Body of pancreas (tissue), 4 donors: ENCODE measurements around the gene CHST9. TPM values are rescaled to one million over a fixed set of nuclear protein-coding genes. Genes with fewer than 3 reads are reported as not detected.

Experiments used
- ATAC-seq: fragments of 150-250 bp; one replicate; pipeline ENCODE4 v1.9.1; 2016
- DNase-seq, 4 donors: peaks; one replicate each; pipeline ENCODE4 v3.0.0-alpha.2; 2019
- H3K27ac ChIP-seq, 4 donors: fragments of 200-600 bp; sonication (generic); 1 replicate in 3 of 4; 2 replicates in 1 of 4; pipeline versions ENCODE4 v1.5.1 to v1.6.1; 2016 to 2019; ENCODE audit warnings: mild to moderate bottlenecking in 1 of 4, mixed read lengths in 1 of 4, moderate library complexity in 1 of 4
- H3K27me3 ChIP-seq, 2 donors: fragments of 200-600 bp; sonication (generic); one replicate each; pipeline ENCODE4 v1.6.0; 2016; ENCODE audit warnings: mild to moderate bottlenecking in 1 of 2
- H3K36me3 ChIP-seq, 2 donors: fragments of 200-600 bp; sonication (generic); replicated peaks in 1 of 2; 2 replicates each; pipeline ENCODE4 v1.5.1; 2016; ENCODE audit warnings: low read depth in 2 of 2; ENCODE audit not compliant: insufficient read depth in 1 of 2
- H3K4me1 ChIP-seq: fragments of 200-600 bp; sonication (generic); one replicate; pipeline ENCODE4 v1.6.0; 2016
- H3K4me3 ChIP-seq, 2 donors: fragments of 200-600 bp; sonication (generic); 1 replicate in 1 of 2; 2 replicates in 1 of 2; pipeline ENCODE4 v1.5.1; 2016 to 2019
- H3K9me3 ChIP-seq, 3 donors: fragments of 200-600 bp; sonication (generic); 1 replicate in 2 of 3; 2 replicates in 1 of 3; pipeline ENCODE4 v1.5.1; 2016
- CTCF ChIP-seq, 7 experiments: fragments of 450-650 bp in 4 of 7; fragments of 200-600 bp in 3 of 7; sonication (generic) in 3 of 7; IDR thresholded peaks; one replicate each; pipeline ENCODE4 v1.5.1; 2016 to 2019; ENCODE audit warnings: antibody characterized with exemption in 7 of 7
- POLR2A ChIP-seq, 3 donors: fragments of 450-650 bp; IDR thresholded peaks; one replicate each; pipeline ENCODE4 v1.6.1; 2016; ENCODE audit warnings: antibody characterized with exemption in 3 of 3, mild to moderate bottlenecking in 2 of 3
- WGBS, 2 donors: methylation state at CpG; one replicate each; pipeline ENCODE4 v1.1.5; 2017; 5-methylcytosine and 5-hydroxymethylcytosine counted together
- intact Hi-C: fragments of 100-400 bp; cut with DNase I; formaldehyde crosslinking; loops from one replicate; pipeline ENCODE4 v1.15.1; 2023
- total RNA-seq, 2 donors: library from RNA; depleted of rRNA; stranded (reverse); fragments of >200 nt; gene quantifications; one replicate each; pipeline ENCODE4 v1.1.0, GENCODE V29; 2016

Gene CHST9
- total RNA-seq, 2 donors from 2014 or later = 4.3 to 6.7 TPM

- no peaks in the 10 kb centered on the region for H3K36me3 ChIP-seq
- H3K27me3 ChIP-seq = no peaks in the 10 kb centered on the region
- no peak for DNase-seq
- intact Hi-C loops = no loop called here
- no peak overlapping the region for H3K27ac ChIP-seq
- H3K4me3 ChIP-seq = no peak overlapping the region
- TF ChIP-seq POLR2A (IDR thresholded peaks at IDR 0.05) = no peak
- no peak for TF ChIP-seq CTCF (IDR thresholded peaks at IDR 0.05)
- no peak for ATAC-seq
- 38 to 42% methylated on average over 3 of the region's 3 CpGs for WGBS, 2 donors
- H3K9me3 ChIP-seq = no peaks in the 10 kb centered on the region
- H3K4me1 ChIP-seq = no peaks in the 10 kb centered on the region
These were observed 176.5 kb downstream of the CHST9 start for GRCh38 chr18:27008575-27008974.

DNA sequence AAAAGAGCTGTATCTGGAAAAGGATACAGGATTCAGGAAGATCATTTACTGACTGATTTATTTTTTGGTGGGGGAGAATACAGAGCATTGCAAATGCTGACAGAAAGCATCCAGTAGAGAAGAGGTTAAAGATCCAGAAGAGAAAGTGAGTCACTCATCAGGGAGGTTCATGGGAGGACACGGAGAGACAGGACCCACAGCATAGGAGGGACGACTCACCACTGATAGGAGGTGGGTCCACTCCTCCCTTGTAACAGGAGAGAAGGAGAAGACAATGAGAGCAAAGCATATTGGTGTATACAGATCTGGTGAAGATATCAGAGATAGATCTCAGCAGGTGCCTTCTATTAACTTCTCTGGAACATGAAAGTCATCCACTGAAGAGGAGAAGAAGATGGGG is 177.2 kb downstream of the CHST9 start:
- ATAC-seq = no peak

GRCh38 chr18:27005589-27005988 is 179.5 kb downstream of the CHST9 start:
- Histone ChIP-seq H3K27ac (no peak overlapping the region), H3K36me3 (no peaks in the 10 kb centered on the region), H3K4me3 (no peak overlapping the region), H3K9me3 (no peaks in the 10 kb centered on the region), H3K27me3 (no peaks in the 10 kb centered on the region), H3K4me1 (no peaks in the 10 kb centered on the region)
- intact Hi-C loops = no loop called here
- DNase-seq = no peak
- WGBS, 2 donors = 14 to 40% methylated on average over 1 of the region's 1 CpG
- no peak for TF ChIP-seq POLR2A (IDR thresholded peaks at IDR 0.05)
- TF ChIP-seq CTCF (IDR thresholded peaks at IDR 0.05) = peak in 3 of 7 experiments; percentile 8 to 28 (median 17)
- ATAC-seq = no peak

More for the DNA sequence above, 177.2 kb downstream of the CHST9 start:
- Histone ChIP-seq H3K9me3 (no peaks in the 10 kb centered on the region), H3K4me3 (no peak overlapping the region), H3K4me1 (no peaks in the 10 kb centered on the region), H3K36me3 (no peaks in the 10 kb centered on the region), H3K27ac (no peak overlapping the region), H3K27me3 (no peaks in the 10 kb centered on the region)
- intact Hi-C loops = no loop called here
- no peak for DNase-seq
- no peak for TF ChIP-seq POLR2A (IDR thresholded peaks at IDR 0.05)
- no peak for TF ChIP-seq CTCF (IDR thresholded peaks at IDR 0.05)
- 10 to 37% methylated on average over 2 of the region's 2 CpGs for WGBS, 2 donors

GRCh38 chr18:27004056-27004829 is 180.9 kb downstream of the CHST9 start:
- Histone ChIP-seq H3K9me3 (no peaks in the 10 kb centered on the region), H3K27ac (no peak overlapping the region), H3K4me3 (no peak overlapping the region), H3K4me1 (no peaks in the 10 kb centered on the region), H3K27me3 (no peaks in the 10 kb centered on the region), H3K36me3 (no peaks in the 10 kb centered on the region)
- TF ChIP-seq POLR2A (IDR thresholded peaks at IDR 0.05) = no peak
- TF ChIP-seq CTCF (IDR thresholded peaks at IDR 0.05) = peak in 4 of 7 experiments; percentile 25 to 40 (median 35)
- DNase-seq = no peak
- 55 to 59% methylated on average over 9 of the region's 9 CpGs for WGBS, 2 donors
- no peak for ATAC-seq
- intact Hi-C loops = no loop called here

DNA sequence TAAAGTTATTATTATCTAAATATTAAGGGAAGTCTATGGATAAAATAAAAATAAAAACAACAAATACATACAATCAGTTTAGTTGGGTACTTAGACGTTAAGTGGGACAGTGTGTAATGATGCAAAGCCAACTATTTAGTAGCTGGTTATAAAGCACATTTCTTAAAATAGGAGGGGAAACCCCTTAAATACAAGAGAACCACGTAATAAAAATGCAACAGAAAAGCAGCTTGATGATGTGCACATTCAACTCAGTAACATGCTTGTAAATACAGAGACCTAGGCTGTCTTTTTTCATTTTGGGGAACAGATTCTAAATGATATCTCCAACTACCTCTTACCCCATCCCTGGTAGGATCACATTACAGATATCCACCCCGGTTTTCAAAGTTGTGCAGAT is 185.3 kb downstream of the CHST9 start:
- no peak for DNase-seq
- no peaks in the 10 kb centered on the region for H3K36me3 ChIP-seq
- TF ChIP-seq POLR2A (IDR thresholded peaks at IDR 0.05) = no peak
- no peak for TF ChIP-seq CTCF (IDR thresholded peaks at IDR 0.05)
- intact Hi-C loops = no loop called here
- WGBS, 2 donors = 46 to 47% methylated on average over 3 of the region's 3 CpGs
- H3K9me3 ChIP-seq = no peaks in the 10 kb centered on the region
- no peak overlapping the region for H3K4me3 ChIP-seq
- no peak for ATAC-seq
- no peaks in the 10 kb centered on the region for H3K27me3 ChIP-seq
- no peak overlapping the region for H3K27ac ChIP-seq
- no peaks in the 10 kb centered on the region for H3K4me1 ChIP-seq
